ENCODE measurements around the gene CARD11. TPM values are rescaled to one million over a fixed set of nuclear protein-coding genes. Genes with fewer than 3 reads are reported as not detected.

Gene CARD11
- total and polyA plus RNA-seq, 2 of the 13 experiments (the other 11 are each of a cell fraction or from before 2014, with no cell fraction given): 0.04 TPM; not detected in 1

GRCh38 chr7:2926896-2927405 lies 116.7 kb downstream of the CARD11 start (continued):
- TF ChIP-seq CCDC6 (CRISPR knock-in tag; IDR thresholded peaks at IDR 0.05): no peak
- TF ChIP-seq ZNF639 (CRISPR knock-in tag; conservative IDR thresholded peaks at IDR 0.05): no peak
- no peak for TF ChIP-seq BHLHE40 (IDR thresholded peaks at IDR 0.05; ENCODE audit: low read length)
- TF ChIP-seq UBTF (CRISPR knock-in tag; IDR thresholded peaks at IDR 0.05): no peak
- no peak for TF ChIP-seq ZNF383 (CRISPR knock-in tag; IDR thresholded peaks at IDR 0.05; ENCODE audit: borderline replicate concordance)

GRCh38 chr7:2926120-2926895 lies 117.4 kb downstream of the CARD11 start:
- no peaks in the 10 kb centered on the region for H4K20me1 ChIP-seq (ENCODE audit: insufficient read depth, low read length)
- TF ChIP-seq NFAT5 (CRISPR knock-in tag; IDR thresholded peaks at IDR 0.05): no peak
- no peak for TF ChIP-seq ZNF816 (CRISPR knock-in tag; IDR thresholded peaks at IDR 0.05; ENCODE audit: borderline replicate concordance)
- TF ChIP-seq ARID2 (CRISPR knock-in tag; IDR thresholded peaks at IDR 0.05; ENCODE audit: borderline replicate concordance): no peak
- BruUV-seq (replicated peaks): no TSS peak
- no peak overlapping the region for H3K9ac ChIP-seq (ENCODE audit: insufficient read depth, low read depth, low read length)
- in situ Hi-C loops (cut with HindIII; ENCODE audit: extremely low pct_ligation_motif_present, low pct_unique_long_range_greater_than_20kb): no loop called here
- H3K79me2 ChIP-seq (ENCODE audit: insufficient read depth, low read length): no peaks in the 10 kb centered on the region
- H3K4me1 ChIP-seq (ENCODE audit: insufficient read depth, low read length): peaks cover 7% of the 10 kb centered on the region; the same call in 1 of the 2 replicates
- ATAC-seq (no peak), DNase-seq (ENCODE audit: low spot score) (no peak), FAIRE-seq (no peak)
- H3K4me3 ChIP-seq (replicated peaks in 1 of 3; ENCODE audit: insufficient read depth in 1 of 3, low read depth in 2 of 3, low read length in 3 of 3): no peak overlapping the region
- H3K36me3 ChIP-seq (replicated peaks in 1 of 2; ENCODE audit: control insufficient read depth in 1 of 2, insufficient read depth in 2 of 2, low read length in 2 of 2): no peaks in the 10 kb centered on the region
- 15% methylated on average over 10 of the region's 18 CpGs for WGBS (ENCODE audit: low lambda C conversion rate)
- no peaks in the 10 kb centered on the region for H3K9me3 ChIP-seq (ENCODE audit: low read length)
- POLR2A ChIA-PET: no interaction called here
- no peak overlapping the region for H2AFZ ChIP-seq (ENCODE audit: low read length)
- H3K27me3 ChIP-seq (ENCODE audit: control insufficient read depth in 1 of 2, insufficient read depth in 2 of 2, low read length in 2 of 2): peaks cover 4 to 54% of the 10 kb centered on the region in 2 experiments; a peak in 3 of 5 replicates
- CTCF ChIA-PET (ENCODE audit: low intra/inter-chr PET ratio, low total read pairs): no interaction called here
- intact Hi-C loops (cut with micrococcal nuclease; ENCODE audit: unreplicated experiment): no loop called here
- no peak overlapping the region for H3K27ac ChIP-seq (ENCODE audit: extremely low read length, insufficient read depth, low read length)
- no peak overlapping the region for H3K4me2 ChIP-seq (ENCODE audit: low read depth, low read length)
